SKM-1 treated with dmso at 0.1 percent for 144 hours (cell line): ENCODE results near the gene ATG10.

Source experiments
- DNase-seq: peaks from one replicate; lab custom pipeline; 2025; ENCODE audit not compliant: unreplicated experiment; lab: John Stamatoyannopoulos, UW

Gene ATG10

DNA sequence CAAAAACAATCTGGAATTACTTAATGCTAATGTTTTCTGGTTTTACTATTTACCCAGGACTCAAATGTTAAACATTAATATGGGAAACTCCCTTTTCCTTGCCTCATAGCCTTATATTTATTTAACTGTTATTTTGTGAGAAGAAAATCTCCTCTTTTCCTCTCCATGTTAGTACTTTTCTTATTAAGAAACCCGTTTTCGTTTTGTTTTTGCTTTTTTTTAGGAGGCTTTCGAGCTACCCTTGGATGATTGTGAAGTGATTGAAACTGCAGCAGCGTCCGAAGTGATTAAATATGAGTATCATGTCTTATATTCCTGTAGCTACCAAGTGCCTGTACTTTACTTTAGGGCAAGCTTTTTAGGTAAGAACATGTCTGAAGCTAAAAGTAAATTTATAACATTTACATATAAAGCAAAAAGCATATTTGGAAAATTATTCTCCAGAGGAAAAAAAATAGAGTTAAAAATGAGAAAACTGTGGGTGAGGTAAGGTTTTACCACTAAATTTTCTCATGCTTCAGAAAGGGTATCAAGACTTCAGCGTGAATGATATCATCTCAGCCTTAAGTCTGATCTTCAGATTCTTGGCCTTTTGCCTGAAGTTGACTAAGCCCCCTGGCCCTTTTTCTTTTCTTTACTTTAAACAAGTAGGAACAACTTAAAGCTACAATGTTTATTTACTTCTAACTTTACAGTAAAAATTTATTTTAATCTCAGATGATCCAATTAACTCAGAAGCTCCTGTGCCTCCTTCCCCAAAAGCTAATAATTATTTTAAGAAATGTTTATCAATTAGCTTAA is 192.6 kb downstream of the ATG10 start:
- DNase-seq: no peak

DNA sequence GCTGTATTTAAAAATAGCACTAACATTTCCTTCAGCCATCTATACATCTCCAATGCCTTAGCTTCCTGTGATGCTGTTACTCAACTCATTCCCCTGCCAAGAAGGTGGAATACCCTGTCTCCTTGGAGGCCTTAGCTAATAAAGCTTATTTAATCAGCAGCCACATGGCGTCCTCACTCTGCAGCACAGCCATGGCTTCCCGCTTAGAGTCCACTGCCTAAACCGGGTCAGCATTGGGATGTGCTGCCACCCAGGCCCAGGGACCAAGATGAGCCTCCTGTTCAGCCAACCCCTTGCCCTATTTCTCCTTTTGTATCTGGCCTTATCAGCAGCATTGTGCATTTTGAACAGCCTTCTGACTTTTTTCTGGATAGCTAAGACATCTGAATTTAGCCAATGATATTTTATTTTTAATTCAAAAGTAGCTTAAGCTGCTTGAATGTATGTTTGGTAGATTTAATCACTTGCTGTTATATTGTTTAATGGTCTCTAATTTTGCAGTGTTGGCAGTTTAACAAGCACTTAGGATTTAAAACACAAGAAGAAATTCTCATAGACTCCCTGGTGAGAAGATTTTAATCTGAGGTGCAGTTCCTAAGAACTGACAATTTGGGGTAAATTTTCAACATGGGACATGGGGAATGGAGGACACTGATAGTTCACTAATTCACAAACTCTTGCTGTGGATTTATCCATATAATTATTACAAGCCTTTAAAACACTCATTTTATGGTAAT is 193.3 kb downstream of the ATG10 start:
- DNase-seq: no peak

DNA sequence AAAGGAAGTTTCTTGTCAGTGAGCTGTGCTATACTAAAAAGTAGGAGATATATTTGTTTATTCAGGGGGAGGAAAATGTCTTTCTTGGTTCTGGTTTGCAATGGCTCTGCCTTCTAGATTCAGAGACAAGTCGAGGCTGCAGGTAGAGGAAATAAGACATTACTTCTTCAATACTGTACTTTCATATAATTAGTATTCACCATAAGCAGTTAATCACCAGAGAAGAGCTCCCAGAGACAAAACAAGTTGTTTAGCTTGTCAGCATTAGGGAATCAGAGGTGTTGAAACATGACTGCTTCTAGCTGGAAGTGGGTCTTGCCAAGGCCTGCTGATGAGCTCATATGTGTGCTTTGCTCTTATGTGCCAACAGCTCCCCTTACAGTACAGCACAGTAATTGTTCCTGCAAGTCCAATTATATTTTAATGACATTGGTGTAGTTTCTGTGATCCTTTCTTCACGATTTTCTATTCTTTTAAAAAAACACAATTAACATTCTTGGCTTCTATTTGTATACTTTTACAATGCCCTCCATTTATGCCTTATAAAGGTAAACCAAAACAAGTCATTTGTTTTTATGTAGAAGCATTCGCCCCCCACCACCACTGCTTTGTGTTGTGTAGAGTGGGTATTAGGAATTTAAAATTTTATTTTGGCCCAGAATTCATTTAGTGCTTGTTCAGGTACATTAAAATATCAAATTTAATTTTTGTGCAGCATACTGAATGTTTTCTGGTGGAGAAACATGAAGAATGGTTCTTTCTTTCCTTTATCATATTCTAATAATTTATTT is 194.1 kb downstream of the ATG10 start:
- peak; percentile 91 for DNase-seq

GRCh38 chr5:82167372-82167935 is 195.6 kb downstream of the ATG10 start:
- no peak for DNase-seq

GRCh38 chr5:82168294-82168693 is 196.5 kb downstream of the ATG10 start:
- DNase-seq: no peak

DNA sequence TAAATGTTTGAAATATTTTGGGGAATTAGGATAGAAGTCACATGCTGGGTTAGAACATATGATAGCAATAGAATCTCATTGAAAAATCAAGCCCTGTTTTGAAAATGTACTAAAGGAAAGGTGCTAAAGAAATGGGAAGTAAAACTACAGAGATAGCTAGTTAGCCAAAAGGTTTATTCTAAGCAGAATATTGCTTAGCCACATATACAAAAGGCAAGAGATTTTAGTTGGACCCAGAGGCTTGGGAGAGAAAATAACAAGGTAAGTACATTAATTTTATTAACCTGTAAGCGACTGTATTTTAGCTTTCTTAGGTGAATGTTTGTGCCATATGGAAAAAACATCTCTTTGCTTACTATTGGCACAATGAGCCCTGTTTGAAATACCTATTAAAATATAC is 198.1 kb downstream of the ATG10 start:
- DNase-seq: no peak

DNA sequence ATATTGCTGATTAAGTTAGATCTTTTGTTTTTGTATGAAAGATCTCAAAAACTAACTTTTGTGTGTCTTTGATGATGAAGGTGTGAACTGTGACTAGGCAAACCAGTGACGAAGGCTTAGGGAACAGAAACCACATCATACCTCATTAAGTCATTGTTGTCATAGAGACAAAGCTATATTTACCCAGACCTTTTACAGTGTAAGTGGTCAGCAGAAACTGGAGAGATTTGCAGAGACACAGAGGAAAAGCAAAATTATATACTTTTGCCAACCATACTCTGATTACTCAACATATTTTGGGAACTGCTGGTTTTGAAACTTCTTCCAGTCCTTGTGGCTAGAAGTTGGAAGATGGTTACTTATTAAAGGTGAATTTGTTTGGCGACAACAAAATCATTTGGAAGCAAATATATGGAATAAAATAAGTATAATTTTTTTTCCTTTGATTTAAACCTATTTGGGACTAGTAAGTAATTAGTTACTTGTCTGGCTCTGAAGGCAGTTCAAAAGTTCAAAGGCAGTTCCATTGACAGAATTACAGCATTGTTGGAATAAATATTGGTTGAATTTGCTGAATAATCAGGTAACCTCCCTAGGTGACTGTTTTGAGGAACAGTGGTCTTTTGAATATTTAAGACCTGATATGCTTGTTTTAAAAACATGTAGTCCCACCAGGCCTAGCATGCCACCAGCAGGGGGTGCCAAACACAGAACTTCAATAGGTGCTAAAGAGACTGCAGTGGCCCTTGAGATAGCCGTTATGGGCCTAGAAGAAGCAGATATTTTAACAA is 202.5 kb downstream of the ATG10 start:
- peak; percentile 87 for DNase-seq

DNA sequence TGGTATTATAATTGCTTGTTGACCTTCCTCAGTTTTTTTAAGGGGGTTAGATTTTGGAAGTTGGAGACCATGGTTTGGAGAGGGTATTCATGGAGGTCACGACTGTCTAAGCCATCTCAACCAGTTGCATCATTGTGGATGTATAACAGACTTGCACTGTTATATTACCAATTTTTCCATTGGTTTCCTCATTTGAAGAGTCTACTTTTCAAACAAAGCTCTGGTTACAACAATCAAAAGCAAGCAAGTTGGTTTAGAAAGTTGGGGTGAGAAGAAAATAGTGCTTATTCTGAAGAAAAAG is 203.0 kb downstream of the ATG10 start:
- no peak for DNase-seq

DNA sequence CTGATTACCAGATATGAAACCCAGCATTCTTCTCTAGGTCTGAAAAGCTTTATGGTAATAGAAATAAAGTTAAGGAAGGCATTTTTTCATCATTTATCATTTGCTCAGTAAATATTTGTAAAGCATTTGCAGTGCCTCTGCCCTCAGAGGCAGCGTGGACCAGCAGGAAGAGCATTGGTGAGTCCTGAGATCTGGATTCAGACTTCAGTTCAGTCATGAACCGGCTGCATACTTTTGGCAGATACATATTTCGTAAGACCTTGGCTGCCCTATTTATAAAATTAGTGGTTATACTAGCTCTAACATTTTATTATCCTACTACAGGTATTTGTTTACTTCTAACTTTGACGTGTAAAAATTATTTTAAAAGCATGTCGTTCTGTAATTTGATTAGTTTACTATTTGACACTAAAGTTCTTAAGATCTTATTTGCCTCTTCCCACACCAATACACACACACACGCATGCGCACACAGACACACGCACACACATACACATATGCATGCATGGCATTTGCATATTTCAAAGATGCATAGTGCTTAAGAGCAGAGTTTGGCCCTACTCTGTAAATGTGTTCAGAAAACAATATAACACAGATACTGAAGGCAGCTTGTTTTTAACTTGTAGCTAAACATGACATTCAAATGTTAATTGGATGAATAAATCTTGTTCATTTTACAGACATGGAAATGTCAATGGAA is 204.4 kb downstream of the ATG10 start:
- no peak for DNase-seq

GRCh38 chr5:82178378-82178777 is 206.6 kb downstream of the ATG10 start:
- no peak for DNase-seq

DNA sequence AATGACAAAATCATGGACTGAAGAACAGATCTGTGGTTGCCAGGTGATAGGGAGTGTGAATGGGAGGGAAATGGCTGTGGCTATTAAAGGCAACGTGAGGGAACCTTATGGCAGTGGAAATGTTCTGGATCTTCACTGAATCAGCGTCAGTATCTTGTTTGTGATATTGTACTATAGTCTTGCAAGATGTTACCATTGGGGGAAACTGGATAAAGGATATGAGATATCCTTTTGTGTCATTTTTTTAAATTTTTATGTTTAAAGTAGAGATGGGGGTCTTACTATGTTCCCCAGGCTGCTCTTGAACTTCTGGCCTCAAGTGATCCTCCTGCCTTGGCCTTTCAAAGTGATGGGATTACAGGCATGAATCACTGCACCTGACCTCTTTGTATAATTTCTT is 210.8 kb downstream of the ATG10 start:
- DNase-seq: no peak

DNA sequence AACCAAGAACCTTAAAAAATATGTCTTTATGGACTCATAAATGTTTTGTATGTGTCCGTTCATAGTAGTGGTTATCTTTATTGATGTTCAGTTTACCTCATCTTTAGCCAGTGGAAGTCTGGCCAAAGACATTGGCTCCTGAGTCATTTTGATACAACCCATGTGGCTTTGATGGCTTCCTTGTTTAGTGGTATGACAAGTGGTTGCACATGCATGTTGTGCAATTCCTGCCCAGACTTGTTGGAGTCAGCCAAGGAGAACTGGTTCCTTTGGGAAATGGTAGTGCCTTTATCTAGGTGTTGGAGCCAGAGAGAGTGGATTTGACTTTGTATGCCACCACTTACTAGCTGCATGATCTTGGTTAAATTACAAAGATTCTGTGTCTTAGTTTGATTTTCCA is 212.0 kb downstream of the ATG10 start:
- peak; percentile 38 for DNase-seq

DNA sequence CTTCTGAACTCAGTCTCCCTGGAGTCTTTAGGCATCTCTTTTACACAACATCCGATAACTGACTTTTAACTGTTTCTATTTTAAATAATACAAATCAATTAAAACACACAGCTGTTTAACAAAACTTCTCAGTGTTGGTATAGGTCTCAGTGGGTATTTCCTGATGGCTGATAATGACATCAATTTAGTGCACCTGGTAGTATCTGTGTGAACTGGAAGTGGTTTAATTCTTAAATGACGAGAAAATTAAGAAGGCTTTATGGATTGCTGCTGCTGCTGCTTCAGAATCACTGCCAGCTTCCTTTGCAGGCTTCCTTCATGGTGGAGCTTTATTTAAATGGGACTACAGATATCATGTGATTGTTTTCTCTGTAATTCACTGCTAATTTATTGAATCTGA is 214.0 kb downstream of the ATG10 start:
- no peak for DNase-seq

DNA sequence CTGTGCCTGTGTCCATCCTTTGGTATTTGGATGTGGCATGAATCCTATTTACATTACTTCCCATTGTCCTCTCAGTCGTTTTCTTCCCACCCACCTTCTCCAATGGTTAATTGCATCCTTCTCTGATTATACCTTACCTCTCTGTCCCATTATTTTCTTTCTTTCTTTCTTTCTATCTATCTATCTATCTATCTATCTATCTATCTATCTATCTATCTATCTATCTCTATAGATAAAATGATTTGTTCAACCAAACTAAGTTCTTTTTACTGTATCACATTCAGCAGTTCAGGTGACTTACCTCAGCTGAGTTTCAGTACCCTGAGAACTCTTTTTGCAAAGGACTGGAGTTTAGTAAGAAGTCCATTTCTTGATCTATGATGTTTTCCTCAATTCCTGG is 225.7 kb downstream of the ATG10 start:
- DNase-seq: no peak

GRCh38 chr5:82204567-82204966 is 232.7 kb downstream of the ATG10 start:
- no peak for DNase-seq

GRCh38 chr5:82205005-82205404 is 233.2 kb downstream of the ATG10 start:
- DNase-seq: no peak

DNA sequence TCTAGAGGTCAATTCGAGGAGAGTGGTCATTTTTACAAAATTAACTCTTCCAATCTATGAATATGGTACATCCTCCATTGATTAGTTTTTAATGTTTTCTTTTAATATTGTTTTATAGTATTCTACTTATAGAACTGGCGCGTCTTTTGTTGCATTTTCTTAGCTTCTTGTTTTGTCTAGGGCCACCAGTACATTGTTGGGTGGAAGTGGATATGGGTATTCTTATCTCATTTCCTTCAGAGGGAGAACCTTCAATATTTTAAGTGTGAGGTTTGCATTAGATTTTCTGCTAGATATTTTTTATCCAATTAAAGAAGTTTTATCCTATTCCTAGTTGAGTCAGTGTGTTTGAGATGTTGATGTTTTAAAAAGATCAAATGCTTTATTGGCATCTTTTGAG is 236.5 kb downstream of the ATG10 start:
- DNase-seq: no peak

DNA sequence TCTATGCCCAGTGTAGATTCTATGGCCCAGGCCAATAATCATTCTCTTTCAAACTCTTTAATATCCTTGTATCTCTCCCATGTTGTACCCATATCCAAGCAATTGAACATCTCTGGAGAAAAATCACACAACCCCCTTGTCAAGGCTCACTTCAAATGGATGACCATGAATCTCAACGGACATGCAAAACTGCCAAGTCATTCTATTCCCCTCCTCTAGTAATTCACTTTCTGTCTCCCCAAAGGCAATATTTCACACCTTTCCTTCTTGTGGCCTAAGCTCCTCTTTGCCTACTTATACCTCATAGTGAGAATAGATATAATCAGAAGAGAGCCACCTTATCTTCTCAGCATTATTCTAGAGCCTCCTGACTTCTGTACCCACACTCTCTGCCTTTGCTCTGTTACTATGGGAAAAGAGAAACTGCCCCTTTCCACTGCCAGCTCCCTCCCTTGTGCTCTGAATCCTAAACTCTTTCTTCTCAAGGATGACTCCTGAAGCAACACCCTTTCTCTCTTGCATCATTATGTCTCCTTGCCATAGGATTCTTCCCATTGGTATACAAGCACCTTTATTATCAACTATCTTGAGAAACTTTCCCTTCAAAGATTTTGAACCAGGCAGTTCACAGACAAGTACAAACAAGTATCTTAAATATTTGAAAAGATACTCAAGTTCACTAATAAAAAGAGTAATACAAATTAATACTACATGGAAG is 240.2 kb downstream of the ATG10 start:
- DNase-seq: no peak

DNA sequence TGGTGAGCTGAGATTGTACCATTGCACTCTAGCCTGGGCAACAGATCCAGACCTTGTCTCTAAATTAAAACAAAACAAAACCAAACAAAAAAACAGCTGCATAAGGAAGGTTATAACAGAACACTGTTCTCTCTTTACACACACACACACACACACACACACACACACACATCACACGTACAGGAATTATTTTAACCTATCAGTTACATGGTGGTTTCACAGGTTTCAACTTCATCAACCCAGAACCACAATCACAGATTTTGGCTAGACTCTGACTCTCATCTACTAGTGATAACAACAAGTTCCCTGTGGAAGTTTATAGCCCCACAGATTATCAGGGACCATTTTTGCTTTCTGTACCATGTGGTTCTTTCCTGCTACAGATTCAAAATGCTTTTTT is 246.1 kb downstream of the ATG10 start:
- no peak for DNase-seq
